A204.1 (cell line): Measurements from ENCODE around the gene ATP9A.
A peak's percentile ranks its signal among the peaks of the same experiment; 100 is the strongest.
"Not testable (repeated sequence)": the region's sequence is repeated elsewhere in the genome, so short reads cannot be mapped to it uniquely, and the experiment has no call there.

ENCODE experiments used
- FAIRE-seq: peaks from 2 replicates; lab custom pipeline; 2012; peaks lifted over from hg19 to GRCh38; lab: Jason Lieb, UNC

The ATP9A gene

DNA sequence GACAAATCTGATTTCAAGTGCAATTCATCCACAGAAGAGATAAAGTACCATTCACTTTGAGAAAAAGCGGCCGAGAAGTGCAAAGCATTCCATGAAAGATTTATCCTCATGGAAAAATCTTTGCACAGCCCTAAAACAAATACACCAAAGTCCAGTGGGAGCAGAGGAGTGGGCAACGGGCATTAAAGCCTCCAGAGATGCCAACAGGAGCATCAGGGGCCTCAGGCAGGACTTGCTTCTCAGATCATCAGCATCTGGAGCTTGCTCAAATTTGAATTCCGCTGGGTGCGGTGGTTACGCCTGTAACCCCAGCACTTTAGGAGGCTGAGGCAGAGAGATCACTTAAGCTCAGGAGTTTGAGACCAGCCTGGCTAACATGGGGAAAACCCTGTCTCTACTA lies 115.0 kb downstream of the ATP9A start:
- peak; percentile 14 for FAIRE-seq

DNA sequence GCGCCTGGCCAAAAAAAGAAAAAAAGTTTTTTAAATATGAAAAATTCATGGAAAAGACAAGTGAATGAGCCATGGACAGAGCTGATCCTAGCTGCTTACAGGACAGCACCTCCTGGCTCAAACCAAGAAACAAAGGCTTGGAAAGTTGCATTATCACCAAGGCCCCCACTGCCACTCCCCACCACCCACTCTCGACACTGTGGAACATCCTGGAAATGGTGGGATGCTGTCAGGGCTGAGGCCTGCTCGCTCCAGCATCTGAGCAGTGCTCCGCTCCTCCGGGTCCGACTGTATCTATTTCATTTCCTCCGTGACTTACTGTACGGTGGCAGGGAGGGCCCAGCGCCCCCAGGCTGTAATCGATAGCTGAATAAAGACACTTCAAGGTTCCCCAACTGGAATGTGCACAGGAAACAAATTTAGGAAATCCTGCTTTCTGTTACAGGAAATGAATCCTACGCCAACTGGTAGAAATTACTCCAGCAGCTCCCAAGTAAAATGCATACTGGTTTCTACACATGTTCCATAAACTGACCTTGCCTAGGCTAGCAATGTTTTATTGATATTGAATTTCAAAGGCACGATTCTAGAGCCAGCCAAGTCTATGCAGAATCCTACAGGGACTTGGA lies 116.2 kb downstream of the ATP9A start:
- peak; percentile 99 for FAIRE-seq

GRCh38 chr20:51650685-51651134 lies 117.5 kb downstream of the ATP9A start:
- FAIRE-seq: no peak

GRCh38 chr20:51648571-51648947 lies 119.6 kb downstream of the ATP9A start:
- no peak for FAIRE-seq

- no peak for FAIRE-seq
Observed at GRCh38 chr20:51647674-51648570, 120.3 kb downstream of the ATP9A start.

- not testable (repeated sequence) for FAIRE-seq
Observed at GRCh38 chr20:51643810-51644209, 124.4 kb downstream of the ATP9A start.

DNA sequence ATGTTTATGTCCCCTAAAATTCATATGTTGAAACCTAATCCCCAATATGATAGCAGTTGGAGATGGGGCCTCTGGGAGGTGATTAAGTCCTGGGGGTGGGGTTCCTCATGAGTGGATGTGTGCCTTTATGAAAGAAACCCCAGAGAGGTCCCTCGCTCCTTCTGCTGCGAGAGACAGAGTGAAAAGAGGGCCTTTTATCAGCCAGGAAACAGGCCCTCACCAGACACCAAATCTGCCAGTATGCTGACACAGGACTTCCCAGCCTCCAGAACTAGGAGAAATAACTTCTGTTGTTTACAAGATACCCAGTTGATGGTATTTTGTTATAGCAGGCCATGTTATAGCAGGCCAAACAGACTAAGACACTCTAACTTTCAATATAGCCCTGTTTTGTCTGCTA lies 124.8 kb downstream of the ATP9A start:
- FAIRE-seq: no peak

GRCh38 chr20:51641866-51642265 lies 126.3 kb downstream of the ATP9A start:
- FAIRE-seq: no peak

DNA sequence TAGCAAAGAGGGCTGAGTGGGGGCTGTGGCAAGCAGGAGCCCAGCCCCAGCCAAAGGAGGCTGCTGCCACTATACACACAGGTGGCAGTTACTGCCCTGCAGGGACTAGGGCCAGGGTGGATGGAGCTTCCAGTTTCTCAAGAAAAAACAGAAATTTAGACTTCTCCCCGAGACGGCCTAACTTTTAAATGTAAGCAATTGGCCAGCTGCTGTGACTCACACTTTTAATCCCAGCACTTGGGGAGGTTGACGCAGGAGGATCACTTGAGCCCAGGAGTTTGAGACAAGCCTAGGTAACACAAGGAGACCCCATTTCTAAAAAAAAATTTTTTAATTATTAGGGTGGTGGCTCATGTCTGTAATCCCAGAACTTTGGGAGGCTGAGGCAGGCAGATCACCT lies 127.4 kb downstream of the ATP9A start:
- peak; percentile 84 for FAIRE-seq

GRCh38 chr20:51639206-51639832 lies 128.9 kb downstream of the ATP9A start:
- peak; percentile 65 for FAIRE-seq

- FAIRE-seq: no peak
Observed at GRCh38 chr20:51637241-51637640, 130.9 kb downstream of the ATP9A start.

- FAIRE-seq: no peak
Observed at GRCh38 chr20:51636123-51636522, 132.1 kb downstream of the ATP9A start.

DNA sequence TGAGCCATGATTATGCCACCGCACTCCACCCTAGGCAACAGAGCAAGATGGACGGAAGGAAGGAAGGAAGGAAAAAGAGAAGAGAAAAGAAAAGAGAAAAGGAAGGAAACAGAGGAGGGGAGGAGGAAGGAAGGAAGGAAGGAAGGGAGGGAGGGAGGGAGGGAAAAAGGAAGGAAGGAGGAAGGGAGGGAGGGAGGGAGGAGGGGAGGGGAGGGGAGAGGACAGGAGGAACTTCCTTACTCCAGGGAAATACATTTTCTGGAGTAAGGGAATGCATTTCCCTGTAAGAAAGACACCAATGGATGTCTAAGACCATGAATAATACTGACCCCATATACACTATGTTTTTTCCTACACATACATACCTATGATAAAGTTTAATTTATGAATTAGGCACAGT lies 132.5 kb downstream of the ATP9A start:
- FAIRE-seq: no peak

GRCh38 chr20:51634877-51635276 lies 133.3 kb downstream of the ATP9A start:
- no peak for FAIRE-seq

DNA sequence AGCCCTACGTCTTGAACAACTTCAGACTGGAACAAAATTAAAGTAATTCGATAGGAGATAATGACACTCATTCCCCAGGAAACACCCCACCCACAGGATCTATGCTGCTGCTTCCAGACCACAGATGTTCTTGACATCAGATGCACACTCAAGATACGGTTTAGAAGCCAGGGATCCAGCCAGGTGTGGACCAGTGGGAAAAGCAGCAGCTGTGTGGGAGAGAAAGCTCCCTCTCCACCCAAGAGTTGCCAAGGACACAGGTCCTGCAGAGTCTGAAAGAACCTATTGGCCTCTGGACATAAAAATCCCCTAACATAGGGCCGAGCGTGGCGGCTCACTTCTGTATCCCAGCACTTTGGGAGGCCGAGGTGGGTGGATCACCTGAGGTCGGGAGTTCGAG lies 133.9 kb downstream of the ATP9A start:
- no peak for FAIRE-seq

DNA sequence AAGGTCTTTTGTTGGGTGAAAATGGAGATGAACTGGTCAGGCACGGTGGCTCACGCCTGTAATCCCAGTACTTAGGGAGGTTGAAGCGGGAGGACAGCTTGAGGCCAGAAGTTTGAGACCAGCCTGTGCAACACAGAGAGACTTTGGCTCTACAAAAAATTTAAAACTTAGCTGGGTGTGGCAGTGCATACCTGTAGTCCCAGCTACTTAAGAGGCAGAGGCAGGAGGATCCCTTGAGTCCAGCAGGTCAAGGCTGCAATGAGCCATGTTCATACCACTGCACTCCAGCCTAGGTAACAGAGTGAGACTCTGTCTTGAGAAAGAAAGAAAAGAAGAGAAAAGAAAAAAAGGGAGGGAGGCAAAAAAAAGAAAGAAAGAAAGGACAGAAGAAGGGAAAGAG lies 134.8 kb downstream of the ATP9A start:
- FAIRE-seq: no peak

DNA sequence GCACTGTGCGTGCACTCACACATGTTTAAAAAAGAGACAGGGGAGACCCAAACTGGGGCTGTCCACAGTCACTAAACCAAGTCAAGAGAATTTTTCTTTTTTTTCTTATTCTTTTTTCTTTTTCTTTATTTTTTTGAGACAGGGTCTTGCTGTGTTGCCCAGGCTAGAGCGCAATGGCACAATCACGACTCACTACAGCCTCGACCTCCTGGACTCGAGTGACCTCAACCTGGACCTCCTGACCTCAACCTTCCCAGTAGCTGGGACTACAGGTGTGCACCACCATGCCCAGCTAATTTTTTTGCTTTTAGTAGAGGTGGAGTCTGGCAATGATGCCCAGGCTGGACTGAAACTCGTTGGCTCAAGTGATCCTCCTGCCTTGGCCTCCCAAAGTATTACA lies 136.2 kb downstream of the ATP9A start:
- no peak for FAIRE-seq

GRCh38 chr20:51631011-51631950 lies 136.9 kb downstream of the ATP9A start:
- no peak for FAIRE-seq

DNA sequence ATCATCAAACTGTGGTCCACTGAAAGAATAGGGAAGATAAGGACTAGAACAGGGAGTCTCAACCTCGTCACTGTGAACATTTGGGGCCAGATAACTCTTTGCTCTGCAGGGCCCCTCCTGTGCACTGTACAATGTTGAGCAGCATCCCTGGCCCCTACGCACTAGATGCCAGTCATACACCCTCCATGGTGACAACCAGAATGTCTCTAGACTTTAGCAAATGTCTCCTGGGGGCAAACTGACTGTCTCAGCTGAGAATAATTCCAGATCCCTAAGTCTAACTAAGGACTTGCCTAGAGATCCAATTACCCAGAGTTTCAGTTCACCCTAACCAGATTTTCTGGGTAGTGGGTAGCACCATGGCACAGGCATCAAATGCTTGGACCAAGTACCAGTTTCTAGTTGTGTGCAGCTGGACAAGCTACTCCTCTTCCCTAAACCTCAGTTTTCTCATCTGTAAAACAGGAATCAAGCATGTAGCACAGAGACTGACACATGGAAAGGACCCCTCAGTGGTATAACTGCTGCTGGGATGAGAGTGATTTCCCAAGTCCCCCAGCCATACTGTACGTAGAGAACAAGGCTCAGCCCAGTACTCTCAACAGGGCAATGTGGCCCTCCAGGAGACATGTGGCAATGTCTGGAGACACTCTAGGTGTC lies 138.7 kb downstream of the ATP9A start:
- FAIRE-seq: no peak

DNA sequence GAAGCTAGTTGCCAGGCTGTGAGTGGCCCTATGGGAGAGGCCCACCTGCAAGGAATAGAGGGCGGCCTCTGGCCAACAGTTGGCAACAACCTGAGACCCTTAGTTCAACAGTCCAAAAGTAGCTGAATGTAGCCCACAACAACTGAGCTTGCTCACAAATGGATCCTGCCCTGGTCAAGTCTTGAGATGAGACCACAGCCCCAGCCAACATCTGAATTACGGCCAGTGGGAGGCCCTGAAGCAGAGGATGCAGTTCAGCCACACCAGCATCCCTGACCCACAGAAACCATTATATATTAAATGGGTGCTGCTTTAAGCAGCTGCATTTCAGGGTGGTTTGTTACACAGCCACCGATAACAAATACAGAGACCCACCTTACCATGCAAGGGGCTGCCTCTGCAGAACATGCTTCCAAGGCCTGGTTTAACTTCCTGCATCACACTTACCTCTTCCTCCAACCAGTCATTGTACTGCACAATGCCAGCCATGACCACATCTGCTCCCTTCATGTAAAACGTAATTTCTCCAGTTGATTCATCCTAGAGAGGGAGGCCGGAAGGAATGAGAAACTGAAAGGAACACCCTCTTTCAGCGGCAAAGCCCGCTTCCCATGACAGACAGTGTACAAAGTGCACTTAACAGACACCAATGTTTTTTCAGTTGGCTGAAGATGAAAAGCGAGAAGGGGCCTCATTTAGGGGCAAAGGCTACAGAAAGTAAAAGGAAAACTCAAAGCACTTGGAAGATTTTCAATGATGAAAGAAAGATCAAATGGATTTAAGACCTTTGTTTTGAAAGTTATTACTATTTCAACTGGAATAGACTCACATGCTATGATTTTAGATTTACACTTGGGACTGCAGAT lies 139.4 kb downstream of the ATP9A start:
- FAIRE-seq: no peak

DNA sequence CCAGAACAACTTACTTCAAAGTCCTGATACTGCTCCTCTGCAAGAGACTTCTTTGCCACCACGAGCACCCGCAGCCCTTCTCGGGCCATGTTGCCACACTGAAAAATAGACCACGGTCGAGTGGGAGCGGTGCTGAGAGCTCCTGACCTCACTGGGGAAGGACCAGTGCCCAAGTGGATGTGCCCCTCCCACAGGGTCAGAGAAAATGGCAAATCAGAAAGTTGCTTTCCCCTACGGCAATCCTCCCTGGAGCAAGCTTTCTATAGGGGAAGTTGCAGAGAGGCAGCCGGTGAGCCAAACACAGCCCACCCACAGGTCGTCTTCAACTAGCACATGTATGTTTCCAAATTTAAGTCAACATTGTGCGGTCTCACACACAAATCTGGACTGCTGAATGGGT lies 140.6 kb downstream of the ATP9A start:
- no peak for FAIRE-seq
